Thoracic aorta (tissue), 2 donors: ENCODE results near the gene RBMS1. TPM values are rescaled to one million over a fixed set of nuclear protein-coding genes. Genes with fewer than 3 reads are reported as not detected.

Source experiments
- ATAC-seq: fragments of 150-250 bp; one replicate; pipeline ENCODE4 v1.8.0; 2017; ENCODE audit warnings: low read depth; ENCODE audit not compliant: insufficient number of reproducible peaks, low FRiP score
- DNase-seq: peaks from one replicate; pipeline ENCODE4 v3.0.0-alpha.2; 2020; ENCODE audit warnings: low spot score
- H3K27ac ChIP-seq, 2 donors: fragments of 200-600 bp; sonication (generic); 1 replicate in 1 of 2; 2 replicates in 1 of 2; pipeline ENCODE4 v1.5.1; 2016; ENCODE audit warnings: mild to moderate bottlenecking in 2 of 2, moderate library complexity in 2 of 2
- H3K27me3 ChIP-seq: fragments of 200-600 bp; sonication (generic); replicated peaks from 2 replicates; pipeline ENCODE4 v1.6.0; 2016; ENCODE audit warnings: mild to moderate bottlenecking; ENCODE audit not compliant: insufficient read depth
- H3K36me3 ChIP-seq: fragments of 200-600 bp; sonication (generic); one replicate; pipeline ENCODE4 v1.5.1; 2016
- H3K4me1 ChIP-seq, 2 donors: fragments of 200-600 bp; sonication (generic); 1 replicate in 1 of 2; 2 replicates in 1 of 2; pipeline versions ENCODE4 v1.5.1 to v1.6.0; 2016; ENCODE audit warnings: low read depth in 2 of 2, mild to moderate bottlenecking in 1 of 2; ENCODE audit not compliant: control insufficient read depth in 1 of 2
- H3K4me3 ChIP-seq: fragments of 200-600 bp; sonication (generic); 2 replicates; pipeline ENCODE4 v1.5.1; 2016; ENCODE audit warnings: mild to moderate bottlenecking
- H3K9me3 ChIP-seq: fragments of 200-600 bp; sonication (generic); 2 replicates; pipeline ENCODE4 v1.5.1; 2016
- CTCF ChIP-seq: fragments of 200-600 bp; sonication (generic); IDR thresholded peaks from one replicate; pipeline ENCODE4 v1.5.1; 2019; ENCODE audit warnings: antibody characterized with exemption
- total RNA-seq, 2 donors: library from RNA; depleted of rRNA; stranded (reverse); fragments of >200 nt; gene quantifications; one replicate each; pipeline versions ENCODE4 v1.1.0 to v1.2.3, GENCODE V29; 2016

RBMS1 gene
- total RNA-seq, 2 donors from 2014 or later = 98.7 to 179 TPM

GRCh38 chr2:160534249-160534648 is 40.6 kb upstream of the RBMS1 start:
- Histone ChIP-seq H3K4me3 (no peak overlapping the region), H3K9me3 (no peaks in the 10 kb centered on the region), H3K36me3 (no peaks in the 10 kb centered on the region), H3K4me1 (peaks cover 0 to 8% of the 10 kb centered on the region in 2 donors), H3K27me3 (no peaks in the 10 kb centered on the region), H3K27ac (no peak overlapping the region)
- DNase-seq = no peak
- TF ChIP-seq CTCF = no peak
- no peak for ATAC-seq

- Histone ChIP-seq H3K27ac (no peak overlapping the region), H3K9me3 (no peaks in the 10 kb centered on the region), H3K4me1 (peaks cover 0 to 8% of the 10 kb centered on the region in 2 donors), H3K36me3 (no peaks in the 10 kb centered on the region), H3K27me3 (no peaks in the 10 kb centered on the region), H3K4me3 (no peak overlapping the region)
- ATAC-seq (no peak), DNase-seq (no peak)
- no peak for TF ChIP-seq CTCF
These were observed 39.9 kb upstream of the RBMS1 start for GRCh38 chr2:160533482-160533881.

GRCh38 chr2:160532388-160532787 is 38.8 kb upstream of the RBMS1 start:
- Histone ChIP-seq H3K36me3 (no peaks in the 10 kb centered on the region), H3K27me3 (no peaks in the 10 kb centered on the region), H3K4me1 (peaks cover 0 to 8% of the 10 kb centered on the region in 2 donors), H3K9me3 (no peaks in the 10 kb centered on the region), H3K27ac (no peak overlapping the region), H3K4me3 (no peak overlapping the region)
- DNase-seq (no peak), ATAC-seq (no peak)
- TF ChIP-seq CTCF = no peak

GRCh38 chr2:160522951-160523710 is 29.5 kb upstream of the RBMS1 start:
- no peaks in the 10 kb centered on the region for H3K36me3 ChIP-seq
- H3K27me3 ChIP-seq = no peaks in the 10 kb centered on the region
- H3K4me3 ChIP-seq = no peak overlapping the region
- H3K4me1 ChIP-seq = no peaks in the 10 kb centered on the region
- no peak for ATAC-seq
- TF ChIP-seq CTCF = no peak
- no peak overlapping the region for H3K27ac ChIP-seq
- no peak for DNase-seq
- no peaks in the 10 kb centered on the region for H3K9me3 ChIP-seq

GRCh38 chr2:160517731-160518130 is 24.1 kb upstream of the RBMS1 start:
- no peaks in the 10 kb centered on the region for H3K9me3 ChIP-seq
- H3K36me3 ChIP-seq = no peaks in the 10 kb centered on the region
- H3K4me3 ChIP-seq = no peak overlapping the region
- no peak for TF ChIP-seq CTCF
- H3K4me1 ChIP-seq = no peaks in the 10 kb centered on the region
- H3K27ac ChIP-seq = no peak overlapping the region
- DNase-seq (no peak), ATAC-seq (no peak)
- no peaks in the 10 kb centered on the region for H3K27me3 ChIP-seq
